HG03025 (cell line): ENCODE measurements around the gene SRCIN1.

Source experiments
- ATAC-seq: cut with Tn5 transposase; IDR thresholded peaks from one replicate; pipeline ENCODE4 v1.9.1; 2021; ENCODE audit warnings: mild to moderate bottlenecking, moderate library complexity; ENCODE audit not compliant: unreplicated experiment, low FRiP score

Gene SRCIN1

DNA sequence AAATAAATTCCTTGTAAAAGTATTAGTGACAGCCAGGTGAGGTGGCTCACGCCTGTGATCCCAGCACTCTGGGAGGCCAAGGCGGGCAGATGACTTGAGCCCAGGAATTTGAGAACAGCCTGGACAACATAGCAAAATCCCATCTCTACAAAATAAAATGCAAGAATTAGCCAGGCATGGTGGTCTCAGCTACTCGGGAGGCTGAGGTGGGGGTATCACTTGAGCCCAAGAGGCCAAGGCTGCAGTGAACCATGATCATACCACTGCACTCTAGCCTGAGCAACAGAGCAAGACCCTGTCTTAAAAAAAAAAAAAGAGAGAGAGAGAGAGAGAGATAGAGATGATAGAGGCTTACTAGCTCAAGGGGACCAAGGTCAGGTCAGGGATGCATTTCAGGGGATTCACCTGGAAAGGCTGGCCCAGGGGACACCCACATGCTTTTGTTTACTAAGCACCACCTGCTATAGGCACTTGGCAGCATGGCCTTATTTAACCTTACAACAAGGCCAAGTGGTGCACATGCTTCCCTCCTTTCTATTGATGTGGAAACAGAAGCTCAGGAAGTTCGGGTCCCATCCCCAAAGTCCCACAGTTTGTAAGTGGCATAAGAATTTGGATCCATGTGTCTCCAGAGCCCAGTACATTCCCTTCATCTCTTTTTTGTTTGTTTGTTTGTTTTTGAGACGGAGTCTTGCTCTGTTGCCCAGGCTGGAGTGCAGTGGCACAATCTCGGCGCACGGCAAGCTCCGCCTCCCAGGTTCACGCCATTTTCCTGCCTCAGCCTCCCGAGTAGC lies 12.4 kb upstream of the SRCIN1 start:
- ATAC-seq: no peak

DNA sequence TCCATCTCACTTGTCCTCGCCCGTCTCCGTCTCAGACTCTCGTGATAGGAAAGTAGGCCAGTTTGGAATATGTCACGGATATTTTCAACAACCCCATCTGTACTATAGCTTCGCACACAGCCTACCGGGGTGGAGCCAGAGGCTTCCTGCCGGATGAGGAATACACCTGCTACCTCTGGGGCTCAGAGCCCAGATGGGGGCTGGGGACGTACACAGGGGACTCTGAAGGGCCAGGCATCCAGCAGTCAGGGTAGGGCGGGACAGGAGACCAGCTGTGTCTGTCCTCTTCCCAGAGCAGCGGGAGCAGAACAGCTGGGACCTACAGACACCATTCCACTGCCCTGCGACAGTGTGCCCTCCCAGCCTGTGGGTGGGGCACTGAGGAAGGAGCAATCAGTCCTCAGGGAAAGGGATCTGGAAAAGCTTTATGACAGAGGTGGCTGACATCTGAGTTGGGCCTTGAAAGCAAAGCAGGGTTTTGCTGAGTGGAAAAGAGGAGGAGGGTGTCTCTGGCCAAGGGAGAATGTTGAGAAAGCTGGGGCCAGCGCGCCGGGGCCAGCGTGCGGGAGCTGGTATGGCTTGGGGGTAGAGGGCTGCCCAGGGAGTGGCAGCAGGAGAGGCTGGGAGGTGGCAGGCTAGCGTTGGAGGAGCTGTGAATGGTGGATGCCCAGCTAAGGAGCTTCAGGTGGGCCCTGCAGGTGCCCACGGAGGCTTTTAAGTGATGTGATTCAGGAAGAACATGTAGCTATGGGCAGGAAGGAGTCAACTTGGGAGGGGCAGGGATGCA lies 11.5 kb upstream of the SRCIN1 start:
- ATAC-seq: no peak

DNA sequence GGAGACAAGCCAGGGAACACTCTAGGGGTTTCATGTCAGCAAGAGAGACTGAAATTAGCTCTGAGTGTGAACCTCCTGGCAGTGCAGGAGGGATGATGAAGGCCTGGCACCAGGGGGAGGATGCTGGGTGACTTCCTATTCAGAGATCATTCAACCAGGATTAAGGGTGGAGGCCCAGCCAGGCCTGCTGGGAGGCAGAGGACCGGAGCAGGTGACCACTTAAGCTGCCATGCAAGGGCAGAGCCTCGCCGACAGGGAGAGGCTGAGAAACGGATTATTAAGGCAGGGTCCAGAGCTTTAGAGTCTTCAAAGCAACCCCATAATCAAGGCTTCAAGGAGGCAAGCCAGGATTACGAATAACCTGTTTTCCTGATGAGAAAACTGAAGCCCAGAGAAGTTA lies 10.6 kb upstream of the SRCIN1 start:
- ATAC-seq: no peak

DNA sequence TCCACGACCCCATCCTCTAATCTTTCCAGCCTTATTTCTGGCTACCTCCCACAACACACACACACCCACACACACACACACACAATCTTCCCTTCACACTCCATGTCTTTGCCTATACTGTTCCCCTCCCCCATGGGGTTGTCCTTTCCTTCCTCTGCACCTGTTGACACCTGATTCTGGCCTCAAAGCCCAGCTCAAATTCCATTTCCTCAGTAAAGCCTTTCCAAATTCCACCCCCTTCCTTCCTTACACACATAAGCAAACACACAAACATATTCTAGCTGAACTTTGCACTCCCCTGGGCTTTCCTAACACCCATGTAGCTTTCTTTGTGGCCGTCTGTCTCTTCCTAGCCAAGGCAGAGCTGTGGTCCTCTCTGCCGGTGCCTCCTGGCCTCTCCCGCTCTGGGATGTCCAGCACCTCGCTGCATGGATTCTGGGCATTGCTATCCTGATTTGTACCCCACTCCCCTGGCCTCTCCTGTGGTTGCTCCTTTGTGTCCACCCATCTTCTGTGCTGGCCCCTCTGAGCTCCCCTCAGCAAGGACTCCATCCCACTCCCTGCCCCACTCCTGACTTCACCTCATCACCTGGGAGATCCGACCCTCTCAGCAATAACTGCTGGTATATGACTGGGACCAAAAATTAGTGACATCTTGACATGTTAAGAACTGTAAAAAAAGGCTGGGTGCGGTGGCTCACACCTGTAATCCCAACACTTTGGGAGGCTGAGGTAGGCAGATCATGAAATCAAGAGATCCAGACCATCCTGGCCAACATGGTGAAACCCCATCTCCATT lies 8.4 kb upstream of the SRCIN1 start:
- ATAC-seq: no peak

DNA sequence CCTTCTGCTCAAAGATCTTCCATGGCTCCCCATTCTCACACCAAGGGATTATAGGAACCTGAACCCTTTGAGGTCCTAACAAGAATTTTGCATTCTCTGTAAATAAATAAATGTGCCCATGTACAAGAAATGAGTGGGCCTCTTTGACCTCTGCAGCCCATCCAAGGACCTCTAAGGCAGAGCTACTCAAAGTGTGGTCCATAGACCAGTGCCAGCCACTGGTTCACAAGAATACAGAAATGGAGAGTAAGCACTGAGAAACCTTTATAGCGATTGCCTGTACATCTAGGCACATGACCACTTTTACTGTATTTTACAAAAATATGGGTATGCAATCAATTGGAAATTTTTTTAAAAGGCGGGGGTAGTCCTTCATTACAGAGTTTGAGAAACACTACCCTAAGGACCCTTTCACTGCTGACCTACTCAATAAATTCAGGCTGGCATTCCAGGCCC lies 7.8 kb upstream of the SRCIN1 start:
- ATAC-seq: no peak

DNA sequence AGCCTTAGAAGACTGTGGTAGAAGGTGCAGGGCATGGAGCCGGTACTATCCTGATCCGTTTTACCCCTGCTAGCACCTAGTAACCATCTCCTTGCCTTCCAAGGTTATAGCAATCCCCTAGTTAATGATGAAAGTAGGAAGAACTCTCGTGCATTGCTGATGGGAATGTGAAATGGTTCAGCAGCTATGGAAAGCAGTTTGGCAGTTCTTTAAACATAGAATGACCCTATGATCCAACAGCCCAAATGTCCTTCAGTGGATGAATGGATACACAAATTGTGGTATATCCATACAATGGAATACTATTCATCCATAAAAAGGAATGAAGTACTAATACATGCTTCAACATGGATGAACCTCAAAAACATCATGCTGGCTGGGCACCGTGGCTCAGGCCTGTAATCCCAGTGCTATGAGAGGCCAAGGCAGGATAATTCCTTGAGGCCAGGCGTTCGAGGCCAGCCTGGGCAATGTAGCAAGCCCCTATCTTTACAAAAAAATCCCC lies 6.2 kb upstream of the SRCIN1 start:
- no peak for ATAC-seq

DNA sequence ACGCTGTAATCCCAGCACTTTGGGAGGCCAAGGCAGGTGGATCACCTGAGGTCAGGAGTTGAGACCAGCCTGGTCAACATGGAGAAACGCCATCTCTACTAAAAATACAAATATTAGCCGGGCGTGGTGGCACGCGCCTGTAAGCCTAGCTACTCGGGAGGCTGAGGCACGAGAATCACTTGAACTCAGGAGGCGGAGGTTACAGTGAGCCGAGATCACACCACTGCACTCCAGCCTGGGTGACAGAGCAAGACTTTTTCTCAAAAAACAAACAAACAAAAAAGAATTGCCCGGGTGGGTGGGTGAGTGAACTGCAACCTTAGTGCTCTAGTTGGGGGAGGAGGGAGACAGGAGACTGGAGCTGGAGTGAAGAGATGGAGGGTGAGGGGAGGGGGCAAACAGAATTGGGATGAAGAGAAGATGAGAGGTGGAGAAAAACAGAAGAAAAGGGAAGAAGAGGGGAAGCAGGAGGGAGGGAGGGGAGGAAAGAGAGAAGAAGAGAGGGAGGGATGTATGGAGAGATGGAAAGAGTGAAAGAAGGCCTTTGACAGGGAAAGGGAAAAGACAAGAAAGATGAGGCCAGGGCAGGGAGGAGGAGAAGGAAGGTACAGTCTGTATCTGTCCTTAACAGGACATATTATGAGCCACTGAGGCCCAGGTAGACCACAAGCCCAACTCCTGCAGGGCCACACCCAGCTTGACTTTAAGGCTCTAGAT lies 5.5 kb upstream of the SRCIN1 start:
- no peak for ATAC-seq

DNA sequence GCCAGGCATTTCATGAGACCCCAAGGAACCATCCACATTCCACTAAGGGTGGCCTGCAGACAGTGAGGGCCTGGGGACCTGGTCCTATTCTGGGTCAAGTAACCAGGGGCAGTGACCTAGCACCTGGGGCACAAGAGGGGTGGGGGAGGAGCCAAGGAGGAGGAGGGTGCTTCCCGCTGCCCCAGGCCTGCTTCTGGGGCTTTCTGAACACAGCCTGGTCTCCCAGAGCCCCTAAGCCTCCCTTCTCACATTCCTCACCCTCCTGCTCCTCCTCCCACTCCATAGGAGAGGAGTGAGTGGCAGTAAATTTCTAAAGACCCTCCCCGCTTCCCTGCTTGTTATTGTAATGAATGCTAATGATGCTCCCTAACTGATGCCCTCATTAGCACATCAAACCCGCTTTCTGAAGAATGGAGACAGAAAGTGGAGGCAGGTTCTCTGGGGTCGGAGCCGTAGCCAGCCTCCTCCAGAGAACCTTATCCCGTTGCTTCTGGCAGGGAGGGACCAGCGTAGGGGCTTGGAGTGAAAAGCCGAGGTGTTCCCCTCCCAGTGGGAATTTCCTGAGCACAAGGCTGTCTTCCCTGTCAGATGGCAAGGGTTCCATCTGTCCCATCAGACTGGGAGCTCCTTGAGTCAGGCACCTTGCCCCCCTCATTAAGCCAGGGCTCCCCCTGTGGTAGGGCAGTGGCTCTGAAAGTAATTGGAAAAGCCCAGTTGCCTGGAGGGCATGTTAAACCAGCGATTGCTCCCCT lies 3.7 kb upstream of the SRCIN1 start:
- ATAC-seq: no peak

DNA sequence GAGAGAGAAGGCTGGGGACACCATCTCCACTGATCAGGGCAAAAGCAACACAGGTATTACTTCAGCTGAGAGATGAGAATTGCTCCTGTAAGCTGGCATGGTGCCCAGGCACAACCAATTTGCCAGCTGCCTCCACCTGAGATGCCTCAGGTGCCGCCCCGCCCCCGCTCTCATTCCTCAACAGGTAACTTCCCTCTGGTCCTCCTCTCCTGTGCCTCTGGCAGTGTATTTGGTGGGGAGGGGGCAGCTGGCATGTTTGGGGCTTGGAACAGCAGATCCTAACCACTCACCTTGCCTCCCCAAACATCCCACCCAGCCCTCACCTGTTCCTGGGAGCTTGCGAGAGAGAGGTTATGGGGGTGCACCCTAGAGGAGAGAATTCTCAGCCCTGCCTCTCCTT lies 2.9 kb upstream of the SRCIN1 start:
- ATAC-seq: no peak

DNA sequence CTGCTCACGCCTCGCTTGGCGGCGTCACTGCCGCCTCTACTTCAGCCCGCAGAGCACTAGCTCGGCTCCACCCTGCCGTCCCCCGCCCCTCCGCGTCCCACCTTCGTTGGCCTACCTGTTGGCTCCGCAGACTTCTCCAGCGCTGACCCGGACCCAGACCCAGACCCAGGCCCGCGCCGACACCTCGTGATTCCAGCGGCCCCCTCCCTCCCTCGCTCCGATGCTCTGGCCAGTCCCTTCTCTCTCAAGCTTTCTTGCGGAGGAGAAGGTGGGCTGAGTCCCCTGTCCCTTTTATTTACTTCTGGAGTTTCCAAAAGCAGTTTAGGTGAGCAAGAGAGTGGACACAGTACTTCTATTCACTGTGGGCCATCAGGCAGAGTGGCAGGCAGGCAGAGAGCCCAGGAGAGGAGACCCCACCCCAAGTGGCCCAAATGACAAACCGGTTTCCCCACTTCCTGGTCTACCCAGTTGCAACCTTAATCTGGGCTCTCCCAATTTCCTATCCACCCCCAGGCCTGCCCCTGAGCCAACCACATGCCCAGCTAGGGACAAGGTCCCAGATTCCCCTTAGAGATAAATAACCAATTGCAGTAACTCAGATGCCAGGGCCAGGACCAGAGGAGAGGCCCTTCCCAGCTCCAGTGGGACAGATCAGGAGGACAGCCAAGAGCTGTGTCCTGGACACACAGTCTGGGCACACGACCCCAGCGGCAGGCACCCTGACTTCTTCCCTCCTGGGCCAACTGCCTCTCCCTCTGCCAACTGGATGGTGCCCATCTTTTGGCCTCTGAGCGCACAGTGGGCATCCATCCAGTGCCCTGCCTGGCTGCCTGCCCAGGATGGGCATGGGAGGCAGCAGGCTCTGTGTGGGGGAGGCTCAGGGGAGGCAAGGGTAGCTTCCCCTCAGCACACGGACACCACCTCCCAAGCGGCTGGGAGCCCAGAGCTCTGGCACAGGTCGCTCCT lies 1.2 kb upstream of the SRCIN1 start:
- no peak for ATAC-seq

DNA sequence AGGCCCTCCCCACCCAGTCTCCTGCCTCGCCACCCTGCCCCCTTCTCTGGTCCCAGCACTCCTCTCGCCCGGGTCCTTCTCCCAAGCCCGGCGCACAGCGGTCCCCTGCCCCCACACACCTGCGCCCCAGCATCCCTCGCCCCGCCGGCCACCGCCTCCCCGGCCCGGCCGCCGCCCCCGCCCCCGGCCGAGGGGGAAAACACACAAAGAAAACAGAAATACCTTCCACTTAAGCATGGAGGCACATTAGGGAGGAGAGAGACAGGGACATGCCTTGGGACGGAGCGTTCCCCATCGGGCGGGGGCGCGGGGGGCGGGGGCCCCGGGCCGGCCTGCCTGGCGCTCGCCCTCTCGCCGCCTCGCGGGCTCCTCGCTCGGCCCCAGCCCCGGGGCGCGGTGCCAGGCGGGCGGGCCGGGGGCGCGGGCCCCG lies 326 bp downstream of the SRCIN1 start:
- no peak for ATAC-seq

DNA sequence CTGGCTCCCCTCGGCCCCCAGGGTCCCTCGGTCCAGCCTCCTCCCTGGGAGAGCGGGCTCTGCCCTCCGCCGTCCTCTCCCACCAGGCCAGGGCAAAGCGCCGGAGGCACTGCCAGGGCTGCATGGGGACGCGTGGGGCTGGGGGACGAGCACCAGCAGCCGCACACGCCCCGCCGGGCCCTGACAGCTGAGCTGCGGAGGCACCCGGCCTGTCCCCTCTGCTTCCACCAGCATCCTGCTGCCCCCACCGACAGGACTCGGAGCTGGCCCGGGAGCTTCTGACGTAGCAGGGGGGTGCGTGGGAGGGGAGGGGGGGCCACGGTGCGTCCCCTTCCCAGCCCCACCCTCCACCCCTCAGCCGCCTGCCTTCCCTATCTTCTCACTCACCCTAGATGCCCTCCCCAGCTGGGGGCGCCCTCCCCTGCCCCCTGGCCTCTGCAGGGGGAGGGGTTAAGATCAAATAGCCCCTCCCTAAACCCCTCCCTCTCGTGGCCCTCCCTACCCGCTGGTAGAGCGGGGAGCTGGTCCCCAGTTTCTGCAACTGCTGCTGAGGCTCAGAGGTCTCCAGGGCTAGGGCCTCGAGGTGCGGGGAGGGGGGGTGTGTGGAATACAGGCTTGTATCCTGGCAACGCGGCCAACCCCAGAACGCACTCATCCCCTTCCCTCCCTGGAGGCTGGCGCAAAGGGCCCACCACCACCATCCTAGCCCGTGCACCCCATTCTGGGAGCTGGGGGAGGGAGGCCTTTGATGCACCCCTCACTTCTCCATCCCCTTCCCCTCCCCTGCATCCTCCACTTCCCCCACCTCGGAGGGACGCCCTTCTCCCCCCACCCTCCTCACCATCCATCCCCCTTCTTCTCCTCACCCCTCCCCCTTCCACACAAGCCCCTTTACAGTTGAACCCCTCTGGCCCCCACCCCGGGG lies 1.0 kb downstream of the SRCIN1 start:
- no peak for ATAC-seq

DNA sequence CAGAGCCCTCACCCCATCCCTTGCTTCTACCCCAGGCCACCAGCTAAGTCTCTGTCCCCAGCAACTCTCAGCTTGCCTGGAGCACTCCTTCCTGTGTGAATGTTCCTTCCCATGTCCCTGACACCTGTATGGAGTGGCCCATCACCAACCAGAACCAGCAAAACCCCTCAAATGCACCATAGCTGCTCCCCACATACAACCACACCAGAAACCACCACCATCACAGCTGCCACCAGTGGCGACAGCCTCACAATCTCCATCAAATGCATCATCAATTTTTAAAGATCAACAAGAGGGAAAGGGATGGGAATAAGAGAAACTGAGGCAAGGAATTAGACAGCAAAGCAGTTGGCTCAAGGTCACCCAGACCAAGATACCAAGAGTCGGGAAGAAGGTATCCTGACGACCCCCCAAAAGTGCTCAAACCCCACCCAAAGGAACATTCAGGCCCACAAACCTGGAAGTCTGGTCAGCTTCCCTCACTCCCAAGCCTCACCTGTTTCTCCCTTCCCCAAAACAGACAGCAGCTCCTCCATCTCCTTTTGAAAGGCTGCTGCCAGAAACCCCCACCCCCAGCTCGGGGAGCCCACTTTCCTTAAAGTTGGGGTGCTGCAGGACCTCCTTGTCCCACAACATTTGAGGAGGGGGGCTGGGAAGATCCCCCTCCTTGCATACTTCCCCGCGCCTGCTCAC lies 1.8 kb downstream of the SRCIN1 start:
- ATAC-seq: no peak

DNA sequence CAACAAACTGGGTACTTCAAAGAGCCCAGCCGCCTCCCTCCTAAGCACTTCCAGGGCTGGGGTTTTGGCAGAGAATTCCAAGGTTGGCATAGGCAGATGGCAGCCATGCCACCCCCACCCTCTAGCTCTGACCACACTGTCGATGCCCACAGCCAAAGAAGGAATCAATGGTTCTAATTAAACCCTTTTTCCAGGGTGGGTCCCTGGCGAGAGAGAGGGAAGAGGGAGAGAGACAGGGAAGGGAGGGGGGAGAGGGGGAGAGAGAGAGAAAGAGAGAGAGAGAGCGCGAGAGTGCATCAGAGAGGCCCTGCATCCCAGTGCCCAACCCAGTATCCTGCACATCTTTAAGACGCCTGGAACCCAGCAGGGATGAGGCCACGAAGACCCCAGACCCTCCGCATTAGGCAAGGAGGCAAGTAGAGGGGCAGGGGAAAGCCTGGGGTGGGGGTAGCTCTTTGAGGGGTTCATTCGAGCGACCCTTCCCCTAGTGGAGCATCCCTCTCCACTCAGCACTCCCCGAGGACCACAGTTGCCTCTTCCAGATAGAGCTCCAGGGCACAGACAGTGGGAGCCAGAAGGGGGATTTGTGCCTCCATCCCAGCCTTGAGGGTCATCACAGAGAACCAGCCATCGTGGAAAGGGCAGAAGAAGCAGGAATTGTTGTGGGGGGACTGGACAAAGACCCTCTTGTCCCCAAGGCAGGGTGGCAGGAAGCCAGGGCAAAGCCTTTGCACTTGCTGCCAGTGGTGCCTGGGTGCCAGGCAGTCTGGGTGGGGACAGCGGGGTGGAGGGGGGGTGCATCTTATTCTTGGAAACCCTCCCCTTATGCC lies 2.6 kb downstream of the SRCIN1 start:
- no peak for ATAC-seq

DNA sequence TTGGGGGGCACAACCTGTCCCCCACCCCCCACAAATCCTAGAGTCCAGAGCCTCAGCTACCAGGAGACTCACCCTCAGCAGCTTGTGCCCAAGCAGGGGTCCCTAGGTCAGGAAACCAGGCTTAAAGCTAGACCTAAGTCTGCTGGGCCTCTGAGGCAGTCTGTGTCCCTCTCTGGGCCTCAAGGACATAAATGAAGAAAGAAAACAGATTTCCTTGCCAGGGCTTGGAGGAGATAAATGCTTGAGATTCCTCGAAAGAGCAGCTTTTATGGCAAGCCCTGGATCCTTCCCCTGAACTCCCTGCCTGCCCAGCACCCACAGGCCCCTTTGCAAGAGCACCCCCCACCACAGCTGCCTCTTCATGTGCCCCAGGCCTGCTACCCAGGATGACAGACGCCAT lies 3.3 kb downstream of the SRCIN1 start:
- ATAC-seq: no peak
